Colonic mucosa (tissue), 4 donors: ENCODE data around the gene NOVA2. TPM values are rescaled to one million over a fixed set of nuclear protein-coding genes. Genes with fewer than 3 reads are reported as not detected.

Experiments used
- DNase-seq: peaks from one replicate; pipeline ENCODE4 v3.0.0-alpha.2; 2020
- H3K27ac ChIP-seq: fragments of 200-600 bp; one replicate; pipeline ENCODE4 v1.8.0; 2021
- H3K27me3 ChIP-seq: fragments of 200-600 bp; one replicate; pipeline ENCODE4 v1.8.0; 2021
- H3K36me3 ChIP-seq: fragments of 200-600 bp; one replicate; pipeline ENCODE4 v1.8.0; 2021
- H3K4me1 ChIP-seq: fragments of 200-600 bp; one replicate; pipeline ENCODE4 v1.8.0; 2021; ENCODE audit warnings: mild to moderate bottlenecking
- H3K4me3 ChIP-seq: fragments of 200-600 bp; one replicate; pipeline ENCODE4 v1.8.0; 2021
- H3K9ac ChIP-seq, 2 donors: one replicate each; pipeline ENCODE4 v1.7.0; 2013; ENCODE audit warnings: control low read depth in 2 of 2, low read depth in 2 of 2, low read length in 2 of 2
- H3K9me3 ChIP-seq: fragments of 200-600 bp; one replicate; pipeline ENCODE4 v1.8.0; 2021
- CTCF ChIP-seq: fragments of 200-600 bp; IDR thresholded peaks from one replicate; pipeline ENCODE4 v1.8.0; 2022; ENCODE audit warnings: antibody characterized with exemption, mild to moderate bottlenecking
- intact Hi-C: fragments of 100-400 bp; cut with DNase I; formaldehyde crosslinking; loops from one replicate; pipeline ENCODE4 v1.14.1; 2022
- total RNA-seq, 2 donors: library from RNA; stranded (reverse); fragmentation: NEBNext Ultra II Directional in 1 of 2; extraction: Animal tissue kit (Norgen Biotek cat#: 25700) in 1 of 2; gene quantifications; one replicate each; pipeline ENCODE4 v1.2.1, GENCODE V29; 2021
- donor health status: healthy.
- donor health status: DM: no; HTN: no; CAD: no.
- donor health status: DM: no; HTN: no; CAD: no.

The NOVA2 gene
- total RNA-seq: 1 to 10 TPM in 1 of 2 donors, under 1 TPM in 1; 0.72 to 1.1 TPM

- DNase-seq: peak; percentile 33
- Histone ChIP-seq H3K4me1 (no peaks in the 10 kb centered on the region), H3K27me3 (peaks cover 48% of the 10 kb centered on the region), H3K27ac (no peak within 1 kb of the TSS), H3K9ac (no peak within 1 kb of the TSS), H3K36me3 (no peaks in the 10 kb centered on the region), H3K4me3 (no peak within 1 kb of the TSS), H3K9me3 (no peaks in the 10 kb centered on the region)
- no peak for TF ChIP-seq CTCF
- intact Hi-C loops: no loop called here
These were observed at the start of gene NOVA2 for GRCh38 chr19:45973553-45974338. NOVA2 (minus strand) TSS chr19:45973865; CDS start chr19:45973351, 514 bp downstream.

GRCh38 chr19:46023311-46023779 is 49.7 kb upstream of the NOVA2 start:
- Histone ChIP-seq H3K27ac (no peak overlapping the region), H3K9ac (no peak overlapping the region), H3K4me1 (no peaks in the 10 kb centered on the region), H3K27me3 (peaks cover 7% of the 10 kb centered on the region), H3K4me3 (no peak overlapping the region), H3K9me3 (no peaks in the 10 kb centered on the region), H3K36me3 (no peaks in the 10 kb centered on the region)
- DNase-seq: no peak
- TF ChIP-seq CTCF: no peak
- intact Hi-C loops: no loop called here

- Histone ChIP-seq H3K27ac (no peak within 1 kb of the TSS), H3K9ac (no peak within 1 kb of the TSS), H3K4me1 (no peaks in the 10 kb centered on the region), H3K27me3 (peaks cover 7% of the 10 kb centered on the region), H3K9me3 (no peaks in the 10 kb centered on the region), H3K4me3 (no peak within 1 kb of the TSS), H3K36me3 (no peaks in the 10 kb centered on the region)
- DNase-seq: no peak
- no peak for TF ChIP-seq CTCF
- intact Hi-C loops: no loop called here
These were observed 49.0 kb upstream of the NOVA2 start, which contains the start of gene PGLYRP1 for GRCh38 chr19:46022431-46023310. PGLYRP1 (minus strand) TSS chr19:46023053; CDS start chr19:46023021, 32 bp downstream.

GRCh38 chr19:46022061-46022430 is 48.4 kb upstream of the NOVA2 start:
- peaks cover 7% of the 10 kb centered on the region for H3K27me3 ChIP-seq
- no peak overlapping the region for H3K4me3 ChIP-seq
- no peak for DNase-seq
- no peak overlapping the region for H3K27ac ChIP-seq
- intact Hi-C loops: no loop called here
- H3K36me3 ChIP-seq: no peaks in the 10 kb centered on the region
- H3K9me3 ChIP-seq: no peaks in the 10 kb centered on the region
- no peaks in the 10 kb centered on the region for H3K4me1 ChIP-seq
- no peak overlapping the region for H3K9ac ChIP-seq
- no peak for TF ChIP-seq CTCF

GRCh38 chr19:46021531-46022041 is 47.9 kb upstream of the NOVA2 start:
- H3K27ac ChIP-seq: no peak overlapping the region
- H3K4me3 ChIP-seq: no peak overlapping the region
- peak; percentile 58 for DNase-seq
- H3K9ac ChIP-seq: no peak overlapping the region
- H3K36me3 ChIP-seq: no peaks in the 10 kb centered on the region
- intact Hi-C loops: no loop called here
- H3K9me3 ChIP-seq: no peaks in the 10 kb centered on the region
- H3K4me1 ChIP-seq: no peaks in the 10 kb centered on the region
- peaks cover 7% of the 10 kb centered on the region for H3K27me3 ChIP-seq
- no peak for TF ChIP-seq CTCF
